ENCODE measurements around the gene NECTIN3.

GRCh38 chr3:111035902-111036301 is 35.7 kb upstream of the NECTIN3 start:
- TF ChIP-seq CTCF (IDR thresholded peaks at IDR 0.05) (no peak), POLR2A (IDR thresholded peaks at IDR 0.05) (no peak), EP300 (IDR thresholded peaks at IDR 0.05) (no peak)

Measured in ovary (tissue), 3 donors.